ENCODE measurements around the gene TUBG1. TPM values are rescaled to one million over a fixed set of nuclear protein-coding genes. Genes with fewer than 3 reads are reported as not detected.
A peak's percentile ranks its signal among the peaks of the same experiment; 100 is the strongest.
"Not testable (repeated sequence)": the region's sequence is repeated elsewhere in the genome, so short reads cannot be mapped to it uniquely, and the experiment has no call there.

TUBG1 gene
- total RNA-seq, 4 donors from 2014 or later, result 21.8 to 56.6 (median 40.6) TPM

GRCh38 chr17:42623732-42624596, 14.5 kb downstream of the TUBG1 start:
- Histone ChIP-seq H3K27ac (no peak overlapping the region), H3K4me3 (no peak overlapping the region), H3K27me3 (no peaks in the 10 kb centered on the region), H3K36me3 (no peaks in the 10 kb centered on the region), H3K4me1 (peaks cover 0 to under 1% (median 0%) of the 10 kb centered on the region in 3 donors), H3K9me3 (no peaks in the 10 kb centered on the region)
- TF ChIP-seq POLR2AphosphoS5 (IDR thresholded peaks at IDR 0.05) (no peak), POLR2A (IDR thresholded peaks at IDR 0.05) (no peak), EP300 (IDR thresholded peaks at IDR 0.05) (no peak), CTCF (IDR thresholded peaks at IDR 0.05) (no peak)
- ATAC-seq, result peak; percentile 19
- WGBS, 2 donors (ENCODE audit: low coverage in 1 of 2), result 63 to 90% methylated on average over 2 to 5 of the region's 7 CpGs

GRCh38 chr17:42627032-42627764, 17.7 kb downstream of the TUBG1 start:
- not testable (repeated sequence) for H3K4me1 ChIP-seq, H3K4me3 ChIP-seq, H3K9me3 ChIP-seq, H3K27ac ChIP-seq, ATAC-seq, H3K27me3 ChIP-seq, H3K36me3 ChIP-seq
- no CpG with 5 or more reads among the region's 6 CpGs for WGBS, 2 donors (ENCODE audit: low coverage in 1 of 2)

GRCh38 chr17:42629411-42630009, 20.0 kb downstream of the TUBG1 start:
- no peak for ATAC-seq
- Histone ChIP-seq H3K36me3 (no peaks in the 10 kb centered on the region), H3K4me3 (no peak overlapping the region), H3K9me3 (no peaks in the 10 kb centered on the region), H3K27me3 (no peaks in the 10 kb centered on the region), H3K4me1 (no peaks in the 10 kb centered on the region), H3K27ac (no peak overlapping the region)
- 69 to 72% methylated on average over 3 of the region's 3 CpGs for WGBS, 2 donors (ENCODE audit: low coverage in 1 of 2)
- TF ChIP-seq EP300 (IDR thresholded peaks at IDR 0.05) (no peak), POLR2A (IDR thresholded peaks at IDR 0.05) (no peak), POLR2AphosphoS5 (IDR thresholded peaks at IDR 0.05) (no peak)

- TF ChIP-seq POLR2AphosphoS5 (IDR thresholded peaks at IDR 0.05) (no peak), EP300 (IDR thresholded peaks at IDR 0.05) (no peak), POLR2A (IDR thresholded peaks at IDR 0.05) (no peak), CTCF (IDR thresholded peaks at IDR 0.05) (no peak)
- WGBS, 2 donors (ENCODE audit: low coverage in 1 of 2), result 74 to 88% methylated on average over 6 of the region's 9 CpGs
- Histone ChIP-seq H3K27me3 (no peaks in the 10 kb centered on the region), H3K4me3 (no peak overlapping the region), H3K36me3 (no peaks in the 10 kb centered on the region), H3K4me1 (no peaks in the 10 kb centered on the region), H3K9me3 (no peaks in the 10 kb centered on the region), H3K27ac (no peak overlapping the region)
- no peak for ATAC-seq
Measured at GRCh38 chr17:42632949-42633444, 23.5 kb downstream of the TUBG1 start.

- TF ChIP-seq EP300 (IDR thresholded peaks at IDR 0.05) (no peak), CTCF (IDR thresholded peaks at IDR 0.05) (no peak)
- 72 to 74% methylated on average over 4 of the region's 7 CpGs for WGBS, 2 donors (ENCODE audit: low coverage in 1 of 2)
- no peak for ATAC-seq
Measured at GRCh38 chr17:42639525-42640113, 30.1 kb downstream of the TUBG1 start.

More at GRCh38 chr17:42639525-42640113, 30.1 kb downstream of the TUBG1 start:
- Histone ChIP-seq H3K4me1 (no peaks in the 10 kb centered on the region), H3K4me3 (no peak overlapping the region), H3K27ac (no peak overlapping the region), H3K9me3 (no peaks in the 10 kb centered on the region), H3K27me3 (no peaks in the 10 kb centered on the region), H3K36me3 (no peaks in the 10 kb centered on the region)
